PFSK-1 (cell line): ENCODE results near the gene MS4A15.

ENCODE experiments used
- POLR2AphosphoS5 ChIP-seq: IDR thresholded peaks from 2 replicates; pipeline ENCODE4 v1.6.1; 2012; ENCODE audit warnings: low read depth, mild to moderate bottlenecking, control low read depth, low read length, moderate library complexity
- REST ChIP-seq, 2 experiments: IDR thresholded peaks; 2 replicates each; pipeline versions ENCODE4 v1.6.1 to v1.8.0; 2011 to 2012; ENCODE audit warnings: low read depth in 2 of 2, low read length in 2 of 2, control low read depth in 1 of 2, inconsistent platforms in 1 of 2, mild to moderate bottlenecking in 1 of 2, moderate library complexity in 1 of 2; ENCODE audit not compliant: insufficient read depth in 1 of 2
- TAF1 ChIP-seq: IDR thresholded peaks from 2 replicates; pipeline ENCODE4 v1.6.1; 2012; ENCODE audit warnings: low read length, control low read depth, borderline replicate concordance; ENCODE audit not compliant: insufficient read depth

GRCh38 chr11:60783911-60784310, 27.2 kb downstream of the MS4A15 start:
- TF ChIP-seq REST (IDR thresholded peaks at IDR 0.05; ENCODE audit: insufficient read depth in 1 of 2, low read depth in 2 of 2, low read length in 2 of 2) (no peak), TAF1 (no peak), POLR2AphosphoS5 (no peak)
